PC-9 (cell line): ENCODE results near the gene ZNF221.

Experiments
- CTCF ChIP-seq: fragments of 200-600 bp; sonication (generic); conservative IDR thresholded peaks from 2 replicates; pipeline ENCODE4 v1.6.1; 2017; ENCODE audit warnings: mixed run types, antibody characterized with exemption, mild to moderate bottlenecking, moderate library complexity
- EZH2 ChIP-seq: fragments of 200-600 bp; sonication (generic); IDR thresholded peaks from 2 replicates; pipeline ENCODE4 v1.8.0; 2017; ENCODE audit warnings: antibody characterized with exemption, low read depth

- TF ChIP-seq CTCF = no peak
- no peak for TF ChIP-seq EZH2
These were observed 10.3 kb upstream of the ZNF221 start for GRCh38 chr19:43940719-43941118.
